GM21515 (cell line): ENCODE measurements around the gene PROS1.
"Not testable (repeated sequence)": the region's sequence is repeated elsewhere in the genome, so short reads cannot be mapped to it uniquely, and the experiment has no call there.

ENCODE experiments used
- ATAC-seq: cut with Tn5 transposase; IDR thresholded peaks from one replicate; pipeline ENCODE4 v1.9.1; 2021; ENCODE audit not compliant: unreplicated experiment

PROS1 gene

GRCh38 chr3:93878250-93879017, 95.3 kb downstream of the PROS1 start:
- not testable (repeated sequence) for ATAC-seq

- not testable (repeated sequence) for ATAC-seq
Measured at GRCh38 chr3:93877427-93877826, 96.3 kb downstream of the PROS1 start.

GRCh38 chr3:93873412-93873811, 100.3 kb downstream of the PROS1 start:
- not testable (repeated sequence) for ATAC-seq

- no peak for ATAC-seq
Measured at GRCh38 chr3:93867425-93867824, 106.3 kb downstream of the PROS1 start.

- ATAC-seq = no peak
Measured at GRCh38 chr3:93861017-93861416, 112.7 kb downstream of the PROS1 start.

GRCh38 chr3:93855401-93855800, 118.3 kb downstream of the PROS1 start:
- no peak for ATAC-seq

- not testable (repeated sequence) for ATAC-seq
Measured at GRCh38 chr3:93852228-93852627, 121.5 kb downstream of the PROS1 start.

GRCh38 chr3:93843981-93844380, 129.7 kb downstream of the PROS1 start:
- ATAC-seq = no peak

GRCh38 chr3:93839193-93839592, 134.5 kb downstream of the PROS1 start:
- not testable (repeated sequence) for ATAC-seq
